HG03342 (cell line): Measurements from ENCODE around the gene VWC2L.

Experiments
- ATAC-seq: cut with Tn5 transposase; IDR thresholded peaks from one replicate; pipeline ENCODE4 v1.9.1; 2021; ENCODE audit warnings: mild to moderate bottlenecking, moderate library complexity; ENCODE audit not compliant: unreplicated experiment

Gene VWC2L

DNA sequence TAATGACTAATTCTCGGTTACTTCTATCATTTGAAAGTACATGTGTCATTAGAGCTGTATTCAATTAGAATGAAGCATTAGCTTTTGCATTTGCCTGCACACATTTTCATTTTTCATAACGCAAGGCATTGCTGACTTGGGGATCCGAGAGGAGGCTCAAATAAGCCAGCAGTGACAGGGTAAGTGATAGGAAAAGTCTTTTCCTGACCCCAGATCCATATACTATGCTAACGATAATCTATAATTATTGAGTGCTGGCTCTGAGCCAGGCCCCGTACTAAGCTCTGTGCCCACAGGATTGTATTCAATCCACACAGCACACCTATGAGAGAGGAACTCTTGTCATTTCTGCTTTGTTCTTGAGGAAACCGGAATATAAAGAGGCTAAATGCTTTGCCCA lies 168.2 kb downstream of the VWC2L start:
- ATAC-seq: no peak

DNA sequence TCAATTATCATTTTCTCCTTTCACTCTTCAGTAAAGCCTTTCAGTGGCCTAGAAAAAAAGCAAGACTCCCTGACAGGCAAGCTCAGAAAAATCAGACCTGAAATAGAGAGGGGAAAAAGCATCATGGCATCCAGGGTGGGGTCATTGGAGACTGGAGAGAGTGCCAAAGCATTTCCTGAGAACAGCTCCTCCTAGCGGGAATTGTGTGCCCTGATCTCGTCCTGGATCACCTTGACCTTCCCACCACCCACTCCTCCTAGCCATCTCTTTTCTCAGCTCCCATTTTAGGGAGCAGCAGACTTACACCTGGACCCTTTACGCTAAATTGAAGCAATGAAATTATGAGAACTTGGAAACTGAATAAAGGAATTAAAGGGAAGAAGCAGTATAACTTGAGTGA lies 176.6 kb downstream of the VWC2L start:
- peak; percentile 77 for ATAC-seq

- ATAC-seq: no peak
Measured at GRCh38 chr2:214591366-214591765, 180.5 kb downstream of the VWC2L start.

DNA sequence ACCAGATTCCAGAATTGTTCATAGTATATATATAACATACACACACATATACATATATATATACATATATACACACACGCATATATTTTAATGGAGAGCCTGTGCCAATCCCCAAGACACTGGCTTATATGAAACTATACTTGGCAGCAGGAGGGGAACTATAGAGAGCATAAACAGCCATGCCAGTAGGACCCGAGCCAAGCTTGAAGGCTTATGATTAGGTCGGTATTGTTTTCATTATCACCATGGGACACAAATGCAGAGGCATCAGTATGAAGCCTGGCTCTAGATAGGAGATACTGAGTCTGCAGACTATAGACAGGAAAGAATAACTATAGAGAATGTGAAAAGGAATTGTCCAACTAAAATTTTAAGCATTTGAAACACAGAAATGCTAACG lies 181.2 kb downstream of the VWC2L start:
- no peak for ATAC-seq

DNA sequence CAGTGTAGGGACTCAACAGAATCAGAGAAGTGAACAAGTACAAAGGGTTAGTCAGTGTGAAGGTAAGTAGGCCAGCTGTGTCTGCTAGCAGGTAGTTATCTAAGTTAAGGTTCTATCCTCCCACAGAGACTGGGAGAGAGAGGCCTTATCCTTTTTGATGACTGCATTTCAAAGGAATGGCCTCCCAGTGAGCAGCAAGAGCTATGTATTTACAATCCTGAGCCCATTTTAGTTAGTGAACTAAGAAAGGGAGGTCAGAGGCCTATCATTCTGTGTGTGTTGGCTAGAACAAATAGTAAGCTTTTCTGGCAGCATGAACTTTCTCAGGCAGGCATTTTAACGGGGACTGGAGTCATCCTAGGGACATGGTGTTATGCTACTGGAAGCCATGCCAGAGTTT lies 182.9 kb downstream of the VWC2L start:
- ATAC-seq: no peak

- ATAC-seq: no peak
Measured at GRCh38 chr2:214601852-214602633, 191.2 kb downstream of the VWC2L start.

DNA sequence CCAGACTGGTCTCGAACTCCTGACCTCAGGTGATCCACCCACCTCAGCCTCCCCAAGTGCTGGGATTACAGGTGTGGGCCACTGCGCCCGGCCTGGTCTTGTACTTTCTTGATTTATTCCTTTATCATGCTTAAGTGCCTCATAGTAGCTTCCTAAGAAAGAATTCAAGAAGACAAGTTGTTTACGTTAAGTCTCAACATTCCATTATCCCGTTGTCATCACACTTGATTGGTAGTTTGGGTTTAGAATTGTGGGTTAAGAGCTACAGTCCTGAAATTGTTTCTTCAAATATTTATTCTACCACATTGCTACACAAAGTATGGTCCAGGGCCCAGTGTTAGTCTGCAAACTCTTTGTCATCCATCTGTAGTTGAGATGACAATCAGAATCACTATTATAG lies 194.0 kb downstream of the VWC2L start:
- ATAC-seq: no peak

DNA sequence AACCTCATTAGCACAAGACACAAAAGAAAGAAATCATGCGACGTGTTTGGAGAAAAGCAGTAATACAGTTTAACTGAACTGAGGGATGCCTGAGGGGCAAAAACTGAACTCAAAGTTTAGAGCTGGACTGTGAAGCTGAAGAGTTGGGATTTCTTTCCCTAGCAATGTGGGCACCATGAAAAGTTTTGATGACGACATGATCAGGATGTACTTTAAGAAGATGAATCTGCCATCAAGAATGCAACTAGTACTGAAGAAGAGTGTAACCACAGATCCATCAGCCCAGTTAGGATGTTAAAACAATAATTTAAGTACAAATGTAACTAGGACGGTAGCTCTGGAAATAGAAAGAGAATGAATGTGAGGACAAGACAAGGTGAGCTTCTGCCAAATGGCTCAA lies 196.2 kb downstream of the VWC2L start:
- no peak for ATAC-seq

GRCh38 chr2:214611015-214611414 lies 200.2 kb downstream of the VWC2L start:
- no peak for ATAC-seq

- ATAC-seq: no peak
Measured at GRCh38 chr2:214624166-214624760, 213.4 kb downstream of the VWC2L start.

GRCh38 chr2:214628091-214628490 lies 217.2 kb downstream of the VWC2L start:
- no peak for ATAC-seq
